Fibroblast of the aortic adventitia (primary cell): Measurements from ENCODE around the gene FCRL5. TPM values are rescaled to one million over a fixed set of nuclear protein-coding genes. Genes with fewer than 3 reads are reported as not detected.
A peak's percentile ranks its signal among the peaks of the same experiment; 100 is the strongest.

Source experiments
- DNase-seq: peaks from one replicate; pipeline ENCODE4 v3.0.0-alpha.2; 2010; ENCODE audit warnings: low read depth
- H3K4me3 ChIP-seq: 2 replicates; pipeline ENCODE4 v1.5.1; 2011; ENCODE audit warnings: low read depth, mild to moderate bottlenecking, control low read depth, low read length, moderate library complexity
- CTCF ChIP-seq: IDR thresholded peaks from 2 replicates; pipeline ENCODE4 v1.5.1; 2011; ENCODE audit warnings: mild to moderate bottlenecking, low read length, control low read depth, inconsistent platforms; ENCODE audit not compliant: insufficient read depth
- total RNA-seq: library from RNA; depleted of rRNA; stranded (reverse); fragments of >200 nt; gene quantifications from 2 replicates; pipeline ENCODE4 v1.2.3, GENCODE V29; 2012; ENCODE audit warnings: low replicate concordance

Gene FCRL5
- total RNA-seq, 1 donor = not detected

- no peak for TF ChIP-seq CTCF
- DNase-seq = no peak
- H3K4me3 ChIP-seq = no peak overlapping the region
These were observed 32.2 kb upstream of the FCRL5 start for GRCh38 chr1:157584503-157584902.

- H3K4me3 ChIP-seq = no peak overlapping the region
- no peak for TF ChIP-seq CTCF
- DNase-seq = no peak
These were observed 28.5 kb upstream of the FCRL5 start for GRCh38 chr1:157580828-157581210.

- no peak overlapping the region for H3K4me3 ChIP-seq
- peak; percentile 69 for DNase-seq
- peak; percentile 68 for TF ChIP-seq CTCF
These were observed 28.0 kb upstream of the FCRL5 start for GRCh38 chr1:157580179-157580827.

GRCh38 chr1:157577420-157577819 is 25.1 kb upstream of the FCRL5 start:
- TF ChIP-seq CTCF = no peak
- no peak overlapping the region for H3K4me3 ChIP-seq
- DNase-seq = no peak

- TF ChIP-seq CTCF = no peak
- H3K4me3 ChIP-seq = no peak overlapping the region
- no peak for DNase-seq
These were observed 23.4 kb upstream of the FCRL5 start for GRCh38 chr1:157575744-157576143.

GRCh38 chr1:157574836-157575235 is 22.5 kb upstream of the FCRL5 start:
- no peak for TF ChIP-seq CTCF
- DNase-seq = no peak
- H3K4me3 ChIP-seq = no peak overlapping the region

GRCh38 chr1:157566484-157567300 is 14.4 kb upstream of the FCRL5 start:
- H3K4me3 ChIP-seq = no peak overlapping the region
- DNase-seq = no peak
- TF ChIP-seq CTCF = no peak
